ENCODE results near the gene PEX7. TPM values are rescaled to one million over a fixed set of nuclear protein-coding genes. Genes with fewer than 3 reads are reported as not detected.

Gene PEX7
- total and polyA plus RNA-seq, 2 donors from 2014 or later: 10.6 to 21.3 TPM

DNA sequence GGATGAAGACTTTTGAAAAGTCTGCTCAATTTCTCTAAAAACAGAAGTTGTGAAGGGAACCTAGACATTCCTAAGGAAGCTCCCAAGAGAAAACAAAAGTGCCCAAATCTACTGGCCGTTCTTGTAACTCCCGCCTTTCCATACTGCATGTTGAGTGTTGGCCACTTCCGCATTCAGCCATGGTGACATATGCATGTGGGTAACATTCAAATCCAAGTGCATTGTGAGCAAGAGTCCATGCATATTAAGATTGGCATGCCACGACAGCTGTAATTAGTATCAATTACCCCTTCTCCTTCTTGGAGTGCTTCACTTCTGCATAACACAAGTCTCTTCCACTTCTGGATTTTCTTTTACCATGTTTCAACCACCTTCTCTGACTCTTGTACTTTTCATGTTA, 108.1 kb downstream of the PEX7 start:
- Histone ChIP-seq H3K36me3 (ENCODE audit: control insufficient read depth in 2 of 3, insufficient read depth in 3 of 3, low read length in 3 of 3) (no peaks in the 10 kb centered on the region), H3K4me1 (ENCODE audit: control insufficient read depth in 2 of 3, insufficient read depth in 2 of 3, low read depth in 1 of 3, low read length in 3 of 3) (no peaks in the 10 kb centered on the region), H3K9ac (ENCODE audit: low read length in 3 of 3) (no peak overlapping the region), H3K4me3 (ENCODE audit: low read length in 3 of 3) (no peak overlapping the region), H3K9me3 (ENCODE audit: control insufficient read depth in 2 of 3, insufficient read depth in 1 of 3, low read length in 3 of 3) (no peaks in the 10 kb centered on the region), H3K27ac (ENCODE audit: low read depth in 2 of 2, low read length in 2 of 2) (no peak overlapping the region), H3K27me3 (ENCODE audit: control insufficient read depth, insufficient read depth, low read length) (no peaks in the 10 kb centered on the region)
- DNase-seq (no peak), FAIRE-seq (no peak)
- TF ChIP-seq, protein P1, sequence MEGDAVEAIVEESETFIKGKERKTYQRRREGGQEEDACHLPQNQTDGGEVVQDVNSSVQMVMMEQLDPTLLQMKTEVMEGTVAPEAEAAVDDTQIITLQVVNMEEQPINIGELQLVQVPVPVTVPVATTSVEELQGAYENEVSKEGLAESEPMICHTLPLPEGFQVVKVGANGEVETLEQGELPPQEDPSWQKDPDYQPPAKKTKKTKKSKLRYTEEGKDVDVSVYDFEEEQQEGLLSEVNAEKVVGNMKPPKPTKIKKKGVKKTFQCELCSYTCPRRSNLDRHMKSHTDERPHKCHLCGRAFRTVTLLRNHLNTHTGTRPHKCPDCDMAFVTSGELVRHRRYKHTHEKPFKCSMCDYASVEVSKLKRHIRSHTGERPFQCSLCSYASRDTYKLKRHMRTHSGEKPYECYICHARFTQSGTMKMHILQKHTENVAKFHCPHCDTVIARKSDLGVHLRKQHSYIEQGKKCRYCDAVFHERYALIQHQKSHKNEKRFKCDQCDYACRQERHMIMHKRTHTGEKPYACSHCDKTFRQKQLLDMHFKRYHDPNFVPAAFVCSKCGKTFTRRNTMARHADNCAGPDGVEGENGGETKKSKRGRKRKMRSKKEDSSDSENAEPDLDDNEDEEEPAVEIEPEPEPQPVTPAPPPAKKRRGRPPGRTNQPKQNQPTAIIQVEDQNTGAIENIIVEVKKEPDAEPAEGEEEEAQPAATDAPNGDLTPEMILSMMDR (IDR thresholded peaks at IDR 0.05; ENCODE audit: borderline replicate concordance, extremely low read depth, insufficient read depth): no peak
- intact Hi-C loops (cut with DNase I): no loop called here

DNA sequence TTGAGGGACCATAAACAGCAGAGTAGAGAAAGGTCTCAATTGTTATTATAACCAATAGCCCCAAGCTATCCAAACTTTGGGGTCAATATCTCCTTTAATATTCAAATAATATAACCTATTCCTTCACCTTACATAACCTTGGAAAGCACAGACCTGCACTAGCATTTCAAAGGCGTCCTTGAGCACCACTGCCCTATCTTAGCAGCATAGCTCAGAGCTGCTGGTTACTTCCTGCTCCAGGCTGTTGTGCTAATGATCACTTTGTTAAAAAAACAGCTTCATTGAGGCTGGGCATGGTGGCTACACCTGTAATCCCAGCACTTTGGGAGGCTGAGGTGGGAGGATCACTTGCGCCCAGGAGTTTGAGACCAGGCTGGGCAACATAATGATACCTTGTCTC, 110.2 kb downstream of the PEX7 start:
- Histone ChIP-seq H3K27me3 (ENCODE audit: control insufficient read depth, insufficient read depth, low read length) (no peaks in the 10 kb centered on the region), H3K9ac (ENCODE audit: low read length in 3 of 3) (no peak overlapping the region), H3K36me3 (ENCODE audit: control insufficient read depth in 2 of 3, insufficient read depth in 3 of 3, low read length in 3 of 3) (no peaks in the 10 kb centered on the region), H3K27ac (ENCODE audit: low read depth in 2 of 2, low read length in 2 of 2) (no peak overlapping the region), H3K4me1 (ENCODE audit: control insufficient read depth in 2 of 3, insufficient read depth in 2 of 3, low read depth in 1 of 3, low read length in 3 of 3) (no peaks in the 10 kb centered on the region), H3K9me3 (ENCODE audit: control insufficient read depth in 2 of 3, insufficient read depth in 1 of 3, low read length in 3 of 3) (no peaks in the 10 kb centered on the region), H3K4me3 (ENCODE audit: low read length in 3 of 3) (no peak overlapping the region)
- DNase-seq: no peak
- no peak for FAIRE-seq
- intact Hi-C loops (cut with DNase I): no loop called here
- TF ChIP-seq, protein P1 (IDR thresholded peaks at IDR 0.05; ENCODE audit: borderline replicate concordance, extremely low read depth, insufficient read depth): no peak

DNA sequence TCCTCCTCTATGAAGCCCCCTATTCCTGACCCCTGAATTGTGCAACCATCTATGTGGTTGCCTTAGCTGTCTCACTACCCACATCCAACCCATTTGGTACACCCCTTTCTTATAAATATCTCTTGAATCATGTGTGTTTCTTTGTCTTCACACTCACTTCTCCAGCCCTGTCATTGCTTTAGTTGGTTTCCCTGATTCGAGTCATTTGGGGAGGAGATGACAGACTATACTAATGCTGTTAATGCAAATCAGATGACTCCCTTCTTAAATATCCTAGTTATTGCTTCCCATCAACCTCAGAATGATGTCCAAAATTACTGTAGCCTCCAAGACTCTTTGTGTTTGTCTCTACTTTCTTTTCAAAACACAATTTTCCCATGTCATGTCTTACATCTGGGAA, 122.7 kb downstream of the PEX7 start:
- intact Hi-C loops (cut with DNase I): no loop called here
- TF ChIP-seq, protein P1 (IDR thresholded peaks at IDR 0.05; ENCODE audit: borderline replicate concordance, extremely low read depth, insufficient read depth): no peak
- FAIRE-seq: no peak

DNA sequence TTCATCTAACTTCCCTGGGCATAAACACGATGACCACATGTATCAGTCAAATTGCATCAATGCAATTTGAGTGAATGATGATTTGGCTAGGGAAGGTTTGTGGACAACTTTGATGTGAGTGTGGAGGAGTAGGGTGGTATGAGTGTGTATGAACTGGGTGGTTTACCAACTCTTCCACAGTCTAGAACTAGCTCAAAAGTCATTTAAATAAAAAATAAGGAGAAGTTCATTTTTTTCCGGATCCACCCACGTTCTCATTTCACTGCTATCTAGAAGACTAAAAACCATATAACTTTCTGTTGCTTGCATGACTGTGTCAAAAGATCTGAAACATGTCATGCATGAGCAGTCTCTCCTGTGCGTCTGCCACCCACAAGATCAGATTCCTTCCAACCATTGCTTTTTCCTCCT, 123.3 kb downstream of the PEX7 start:
- DNase-seq: peak in 2 of 5 donors; percentile 18 to 31
- H3K36me3 ChIP-seq (ENCODE audit: control insufficient read depth in 2 of 3, insufficient read depth in 3 of 3, low read length in 3 of 3): no peaks in the 10 kb centered on the region
- FAIRE-seq: no peak
- no peak overlapping the region for H3K9ac ChIP-seq (ENCODE audit: low read length in 3 of 3)
- no peak overlapping the region for H3K27ac ChIP-seq (ENCODE audit: low read depth in 2 of 2, low read length in 2 of 2)
- no peaks in the 10 kb centered on the region for H3K27me3 ChIP-seq (ENCODE audit: control insufficient read depth, insufficient read depth, low read length)
- H3K9me3 ChIP-seq (ENCODE audit: control insufficient read depth in 2 of 3, insufficient read depth in 1 of 3, low read length in 3 of 3): no peaks in the 10 kb centered on the region
- TF ChIP-seq, protein P1 (IDR thresholded peaks at IDR 0.05; ENCODE audit: borderline replicate concordance, extremely low read depth, insufficient read depth): no peak
- no peaks in the 10 kb centered on the region for H3K4me1 ChIP-seq (ENCODE audit: control insufficient read depth in 2 of 3, insufficient read depth in 2 of 3, low read depth in 1 of 3, low read length in 3 of 3)
- H3K4me3 ChIP-seq (ENCODE audit: low read length in 3 of 3): no peak overlapping the region
- intact Hi-C loops (cut with DNase I): no loop called here

More for the DNA sequence above, 122.7 kb downstream of the PEX7 start:
- no peak overlapping the region for H3K9ac ChIP-seq (ENCODE audit: low read length in 3 of 3)
- H3K9me3 ChIP-seq (ENCODE audit: control insufficient read depth in 2 of 3, insufficient read depth in 1 of 3, low read length in 3 of 3): no peaks in the 10 kb centered on the region
- no peak overlapping the region for H3K27ac ChIP-seq (ENCODE audit: low read depth in 2 of 2, low read length in 2 of 2)
- DNase-seq: no peak
- no peak overlapping the region for H3K4me3 ChIP-seq (ENCODE audit: low read length in 3 of 3)
- H3K36me3 ChIP-seq (ENCODE audit: control insufficient read depth in 2 of 3, insufficient read depth in 3 of 3, low read length in 3 of 3): no peaks in the 10 kb centered on the region
- H3K27me3 ChIP-seq (ENCODE audit: control insufficient read depth, insufficient read depth, low read length): no peaks in the 10 kb centered on the region
- H3K4me1 ChIP-seq (ENCODE audit: control insufficient read depth in 2 of 3, insufficient read depth in 2 of 3, low read depth in 1 of 3, low read length in 3 of 3): no peaks in the 10 kb centered on the region

Data from kidney (tissue), 14 donors.